SH-SY5Y (cell line): ENCODE results near the gene BBS12.

Source experiments
- GATA2 ChIP-seq: IDR thresholded peaks from 2 replicates; pipeline ENCODE4 v1.6.1; 2011; ENCODE audit warnings: mild to moderate bottlenecking, low read depth, low read length
- GATA3 ChIP-seq: IDR thresholded peaks from 2 replicates; pipeline ENCODE4 v1.6.1; 2011; ENCODE audit warnings: low read depth, mild to moderate bottlenecking, low read length, moderate library complexity

DNA sequence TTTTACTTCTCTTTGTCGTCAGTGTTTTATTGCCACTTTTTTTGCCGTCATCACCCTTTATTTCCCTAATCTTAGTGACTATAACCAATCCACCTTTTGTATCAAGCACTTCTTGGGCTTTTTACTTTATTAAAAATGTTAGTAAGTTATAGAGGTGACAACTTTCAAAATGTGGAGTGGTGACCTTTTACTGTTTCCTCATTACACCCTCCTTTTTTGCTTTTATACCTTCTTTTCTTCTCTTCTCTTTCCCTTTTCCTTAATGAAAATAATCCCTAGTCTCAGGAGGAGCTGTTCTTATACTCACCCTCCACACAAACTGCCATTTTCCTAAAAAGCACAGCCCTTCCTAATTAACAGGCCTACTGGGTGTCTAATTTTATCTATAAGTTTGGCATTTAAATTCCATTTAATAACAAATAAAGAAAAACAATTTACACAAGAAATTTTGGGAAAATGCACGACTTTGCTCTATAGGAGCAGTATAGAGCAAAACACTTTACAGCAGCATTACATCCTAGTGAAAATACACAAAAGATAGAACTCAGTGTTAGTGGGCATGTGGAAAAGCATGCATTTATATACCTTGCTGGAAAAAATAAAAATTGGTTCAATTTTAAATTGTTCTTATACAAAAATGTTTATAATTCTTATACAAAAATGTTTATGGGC is 27.3 kb downstream of the BBS12 start:
- TF ChIP-seq GATA2: no peak
- TF ChIP-seq GATA3: no peak
